RWPE2 (cell line): Measurements from ENCODE around the gene CHRND.
A peak's percentile ranks its signal among the peaks of the same experiment; 100 is the strongest.

ENCODE experiments used
- ATAC-seq: fragments of 200-7000 bp; cut with Tn5 transposase; 3 replicates; pipeline ENCODE4 v1.9.1; 2021; ENCODE audit warnings: low read depth
- DNase-seq: peaks from one replicate; pipeline ENCODE4 v3.0.0-alpha.2; 2020; ENCODE audit warnings: low spot score
- H3K27ac ChIP-seq: fragments of 450-650 bp; 2 replicates; pipeline ENCODE4 v1.5.1; 2017; ENCODE audit warnings: mild to moderate bottlenecking; ENCODE audit not compliant: poor library complexity, severe bottlenecking
- H3K27me3 ChIP-seq: fragments of 250-450 bp; sonication (Bioruptor Pico); 2 replicates; pipeline ENCODE4 v1.5.1; 2021; ENCODE audit warnings: mild to moderate bottlenecking, moderate library complexity; ENCODE audit not compliant: insufficient read depth, poor library complexity, severe bottlenecking
- H3K36me3 ChIP-seq: fragments of 250-450 bp; sonication (Bioruptor Pico); 2 replicates; pipeline ENCODE4 v1.5.1; 2020; ENCODE audit warnings: low read depth, mild to moderate bottlenecking, moderate library complexity
- H3K4me1 ChIP-seq: fragments of 250-450 bp; sonication (Bioruptor Pico); 2 replicates; pipeline ENCODE4 v1.5.1; 2021; ENCODE audit warnings: mild to moderate bottlenecking, moderate library complexity; ENCODE audit not compliant: insufficient read depth, poor library complexity, severe bottlenecking
- H3K4me3 ChIP-seq: fragments of 250-450 bp; sonication (Bioruptor Pico); 2 replicates; pipeline ENCODE4 v1.5.1; 2021; ENCODE audit warnings: mild to moderate bottlenecking, moderate library complexity; ENCODE audit not compliant: severe bottlenecking
- H3K9me3 ChIP-seq: fragments of 250-450 bp; sonication (Bioruptor Pico); 2 replicates; pipeline ENCODE4 v1.5.1; 2021; ENCODE audit warnings: mild to moderate bottlenecking, moderate library complexity; ENCODE audit not compliant: severe bottlenecking
- CTCF ChIP-seq: fragments of 450-650 bp; IDR thresholded peaks from one replicate; pipeline ENCODE4 v1.5.1; 2017; ENCODE audit warnings: mild to moderate bottlenecking, moderate library complexity; ENCODE audit not compliant: poor library complexity, severe bottlenecking

The CHRND gene

GRCh38 chr2:232485757-232486557 is 40.0 kb upstream of the CHRND start:
- DNase-seq (no peak), ATAC-seq (peak; percentile 20; the same call in 1 of the 3 replicates)
- no peaks in the 10 kb centered on the region for H3K9me3 ChIP-seq
- no peaks in the 10 kb centered on the region for H3K36me3 ChIP-seq
- no peak overlapping the region for H3K27ac ChIP-seq
- H3K4me1 ChIP-seq: no peaks in the 10 kb centered on the region
- no peak for TF ChIP-seq CTCF
- no peak overlapping the region for H3K4me3 ChIP-seq
- peaks cover 51% of the 10 kb centered on the region for H3K27me3 ChIP-seq

GRCh38 chr2:232486558-232487384 is 39.2 kb upstream of the CHRND start:
- DNase-seq (peak; percentile 27), ATAC-seq (no peak)
- Histone ChIP-seq H3K36me3 (no peaks in the 10 kb centered on the region), H3K9me3 (no peaks in the 10 kb centered on the region), H3K27ac (no peak overlapping the region), H3K4me1 (no peaks in the 10 kb centered on the region), H3K4me3 (no peak overlapping the region), H3K27me3 (peaks cover 51% of the 10 kb centered on the region)
- no peak for TF ChIP-seq CTCF

GRCh38 chr2:232487385-232488096 is 38.4 kb upstream of the CHRND start, which contains the start of gene ECEL1:
Gene ECEL1, minus strand, starts transcription at chr2:232487834. Its CDS starts 1,181 bp downstream, at chr2:232486653.
- DNase-seq (peak; percentile 33), ATAC-seq (no peak)
- Histone ChIP-seq H3K27me3 (peaks cover 51% of the 10 kb centered on the region), H3K27ac (no peak within 1 kb of the TSS), H3K36me3 (no peaks in the 10 kb centered on the region), H3K4me3 (no peak within 1 kb of the TSS), H3K4me1 (no peaks in the 10 kb centered on the region), H3K9me3 (no peaks in the 10 kb centered on the region)
- no peak for TF ChIP-seq CTCF

- TF ChIP-seq CTCF: no peak
- Histone ChIP-seq H3K4me1 (no peaks in the 10 kb centered on the region), H3K4me3 (no peak overlapping the region), H3K27me3 (peaks cover 48% of the 10 kb centered on the region), H3K36me3 (no peaks in the 10 kb centered on the region), H3K27ac (no peak overlapping the region), H3K9me3 (no peaks in the 10 kb centered on the region)
- DNase-seq (peak; percentile 38), ATAC-seq (peak; percentile 17; the same call in 1 of the 3 replicates)
These were observed 37.8 kb upstream of the CHRND start for GRCh38 chr2:232488097-232488711.
